HepG2 (cell line): ENCODE results near the gene SH3BP2. TPM values are rescaled to one million over a fixed set of nuclear protein-coding genes. Genes with fewer than 3 reads are reported as not detected.

ENCODE experiments used
- ATRX ChIP-seq: sonication (generic); formaldehyde crosslinking; IDR thresholded peaks from 2 replicates; pipeline ENCODE4 v1.4.0; 2020; ENCODE audit warnings: missing genetic modification reagents, borderline replicate concordance
- FOSL1 ChIP-seq: sonication (generic); formaldehyde crosslinking; IDR thresholded peaks from 2 replicates; pipeline ENCODE4 v1.9.0; 2021; ENCODE audit warnings: missing genetic modification reagents, borderline replicate concordance
- GATAD1 ChIP-seq: IDR thresholded peaks from 2 replicates; pipeline ENCODE4 v1.6.1; 2016; ENCODE audit warnings: missing genetic modification reagents, missing compliant biosample characterization
- GLI4 ChIP-seq: sonication (generic); formaldehyde crosslinking; IDR thresholded peaks from 2 replicates; pipeline ENCODE4 v1.5.1; 2020; ENCODE audit warnings: missing genetic modification reagents, mild to moderate bottlenecking, moderate library complexity, borderline replicate concordance
- GPN1 ChIP-seq: sonication (generic); formaldehyde crosslinking; IDR thresholded peaks from 2 replicates; pipeline ENCODE4 v1.5.1; 2020; ENCODE audit warnings: missing genetic modification reagents, borderline replicate concordance
- JUND ChIP-seq: sonication (generic); formaldehyde crosslinking; IDR thresholded peaks from 2 replicates; pipeline ENCODE4 v1.8.0; 2022; ENCODE audit warnings: mild to moderate bottlenecking, missing genetic modification reagents
- KAT2B ChIP-seq: fragments of 150-350 bp; IDR thresholded peaks from 2 replicates; pipeline ENCODE4 v1.6.1; 2014; ENCODE audit warnings: low read depth, low read length, borderline replicate concordance
- MEF2D ChIP-seq: sonication (generic); formaldehyde crosslinking; IDR thresholded peaks from 2 replicates; pipeline ENCODE4 v1.5.1; 2020; ENCODE audit warnings: mild to moderate bottlenecking, missing genetic modification reagents
- MXD4 ChIP-seq: IDR thresholded peaks from 2 replicates; pipeline ENCODE4 v1.6.1; 2016; ENCODE audit warnings: mild to moderate bottlenecking, missing biosample characterization, missing genetic modification reagents
- RFXAP ChIP-seq: sonication (generic); formaldehyde crosslinking; IDR thresholded peaks from 2 replicates; pipeline ENCODE4 v1.4.0; 2020; ENCODE audit warnings: missing genetic modification reagents, borderline replicate concordance
- SP1 ChIP-seq, 2 experiments: fragments of 450-650 bp in 1 of 2; sonication (generic) in 1 of 2; formaldehyde crosslinking in 1 of 2; IDR thresholded peaks; 2 replicates each; pipeline versions ENCODE4 v1.4.0 to v1.6.1; 2016 to 2020; ENCODE audit warnings: missing genetic modification reagents in 1 of 2
- STAG1 ChIP-seq: sonication (generic); formaldehyde crosslinking; IDR thresholded peaks from 2 replicates; pipeline ENCODE4 v1.4.0; 2020; ENCODE audit warnings: missing genetic modification reagents
- TSC22D2 ChIP-seq: sonication (generic); formaldehyde crosslinking; IDR thresholded peaks from 2 replicates; pipeline ENCODE4 v1.5.1; 2020; ENCODE audit warnings: missing genetic modification reagents, mild to moderate bottlenecking, borderline replicate concordance
- WIZ ChIP-seq: sonication (generic); formaldehyde crosslinking; IDR thresholded peaks from 2 replicates; pipeline ENCODE4 v1.5.1; 2020; ENCODE audit warnings: mild to moderate bottlenecking, missing genetic modification reagents
- ZFP82 ChIP-seq: sonication (generic); formaldehyde crosslinking; IDR thresholded peaks from 2 replicates; pipeline ENCODE4 v1.5.1; 2020; ENCODE audit warnings: mild to moderate bottlenecking, missing genetic modification reagents, borderline replicate concordance
- ZMYM3 ChIP-seq: sonication (generic); formaldehyde crosslinking; IDR thresholded peaks from 2 replicates; pipeline ENCODE4 v1.5.1; 2020; ENCODE audit warnings: mild to moderate bottlenecking, missing genetic modification reagents
- ZNF143 ChIP-seq: sonication (generic); formaldehyde crosslinking; IDR thresholded peaks from 2 replicates; pipeline ENCODE4 v1.4.0; 2020; ENCODE audit warnings: missing genetic modification reagents
- ZNF263 ChIP-seq: sonication (generic); formaldehyde crosslinking; IDR thresholded peaks from 2 replicates; pipeline ENCODE4 v1.4.0; 2020; ENCODE audit warnings: missing genetic modification reagents
- ZNF431 ChIP-seq: sonication (generic); formaldehyde crosslinking; IDR thresholded peaks from 2 replicates; pipeline ENCODE4 v1.9.0; 2022; ENCODE audit warnings: missing genetic modification reagents, low read depth, mild to moderate bottlenecking, borderline replicate concordance
- ZNF432 ChIP-seq: sonication (generic); formaldehyde crosslinking; IDR thresholded peaks from 2 replicates; pipeline ENCODE4 v1.5.0; 2020; ENCODE audit warnings: missing genetic modification reagents, mild to moderate bottlenecking, borderline replicate concordance
- ZNF451 ChIP-seq: sonication (generic); formaldehyde crosslinking; IDR thresholded peaks from 2 replicates; pipeline ENCODE4 v1.5.0; 2020; ENCODE audit warnings: mild to moderate bottlenecking, missing genetic modification reagents
- ZNF781 ChIP-seq: sonication (generic); formaldehyde crosslinking; IDR thresholded peaks from 2 replicates; pipeline ENCODE4 v1.5.1; 2020; ENCODE audit warnings: borderline replicate concordance, mild to moderate bottlenecking, missing genetic modification reagents; ENCODE audit errors: not compliant biosample characterization
- ZSCAN21 ChIP-seq: sonication (generic); formaldehyde crosslinking; IDR thresholded peaks from 2 replicates; pipeline ENCODE4 v1.8.0; 2022; ENCODE audit warnings: mild to moderate bottlenecking, missing genetic modification reagents, moderate library complexity, borderline replicate concordance
- ZSCAN29 ChIP-seq: sonication (generic); formaldehyde crosslinking; conservative IDR thresholded peaks from 2 replicates; pipeline ENCODE4 v1.4.0; 2020; ENCODE audit warnings: mild to moderate bottlenecking, missing genetic modification reagents
- polyA plus RNA-seq, 8 experiments: library from polyadenylated mRNA; depleted of rRNA in 3 of 8; stranded (reverse) in 7 of 8; unstranded in 1 of 8; fragments of >200 nt; fragmentation: Illumina TruSeq in 4 of 8; extraction: Trizol in 4 of 8; gene quantifications; 2 replicates each; pipeline versions ENCODE4 v1.2.1 to v1.2.3, GENCODE V29; 2011 to 2016; ENCODE audit warnings: low read depth in 4 of 8, missing spikeins in 1 of 8, mixed read lengths in 1 of 8; ENCODE audit not compliant: insufficient read depth in 1 of 8
- total RNA-seq, 5 experiments: library from RNA; depleted of rRNA; stranded (reverse); fragments of >200 nt; fragmentation: Illumina TruSeq; extraction: Trizol; gene quantifications; 2 replicates each; pipeline ENCODE4 v1.2.3, GENCODE V29; 2016; ENCODE audit warnings: low read depth in 1 of 5
- TF ChIP-seq, protein P1 (sequence below): sonication (generic); formaldehyde crosslinking; IDR thresholded peaks from 2 replicates; pipeline ENCODE4 v1.4.0; 2020; ENCODE audit warnings: missing genetic modification reagents
- TF ChIP-seq, protein P2 (sequence below): IDR thresholded peaks from 2 replicates; pipeline ENCODE4 v1.6.1; 2016; ENCODE audit warnings: missing genetic modification reagents, missing compliant biosample characterization
- TF ChIP-seq, protein P3 (sequence below): sonication (generic); formaldehyde crosslinking; IDR thresholded peaks from 2 replicates; pipeline ENCODE4 v1.5.1; 2020; ENCODE audit warnings: missing genetic modification reagents, mild to moderate bottlenecking, borderline replicate concordance

Gene SH3BP2
- total and polyA plus RNA-seq, 2 of the 13 experiments (the other 11 are each of a cell fraction or from before 2014, with no cell fraction given): 16.9 to 34.5 TPM

DNA sequence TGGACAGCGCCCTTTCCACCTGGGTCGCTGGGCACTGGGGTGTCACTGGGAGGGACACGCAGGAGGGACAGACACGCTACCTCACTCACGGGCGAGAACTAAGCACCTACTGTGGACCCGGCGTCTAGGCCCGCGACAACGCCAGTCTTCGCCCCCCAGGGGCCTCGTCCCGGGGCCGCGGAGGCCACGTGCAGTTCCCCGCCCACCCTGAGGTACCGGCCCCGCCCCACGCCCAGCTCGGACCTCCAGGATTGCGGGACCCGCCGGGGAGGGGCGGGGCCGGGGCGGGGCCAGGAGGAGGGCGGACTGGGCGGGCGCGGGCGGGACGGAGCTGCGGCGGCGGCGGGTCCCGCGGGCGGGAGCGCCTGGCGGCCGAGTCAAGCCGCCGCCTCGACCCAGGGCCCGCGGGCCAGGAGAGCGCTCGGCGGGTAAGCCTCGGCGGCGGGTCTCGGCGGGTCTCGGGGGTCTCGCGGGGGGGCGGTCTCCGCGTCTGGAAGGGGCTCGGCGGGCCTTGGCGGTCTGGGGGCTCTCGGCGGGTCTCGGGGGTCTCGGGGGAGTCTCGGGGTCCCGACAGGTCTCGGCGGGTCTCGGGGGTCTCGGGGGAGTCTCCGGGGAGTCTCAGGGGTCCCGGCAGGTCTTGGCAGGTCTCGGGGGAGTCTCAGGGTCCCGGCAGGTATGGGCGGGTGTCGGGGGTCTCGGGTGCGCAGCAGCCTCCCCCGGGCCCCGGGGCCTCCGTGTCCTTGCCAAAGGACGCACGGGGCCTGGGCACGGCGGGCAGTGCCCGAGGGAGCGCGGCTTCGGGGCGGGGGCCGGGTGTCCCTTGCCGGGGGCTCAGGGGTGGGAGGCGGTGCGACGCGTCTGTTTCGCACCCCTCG, at the start of gene SH3BP2 (continued):
- no peak for TF ChIP-seq STAG1 (CRISPR knock-in tag)
- TF ChIP-seq ZFP82: no peak; the same call in 1 of the 2 replicates
- TF ChIP-seq GPN1 (CRISPR knock-in tag): no peak
- no peak for TF ChIP-seq KAT2B
- no peak for TF ChIP-seq FOSL1 (CRISPR knock-in tag)
- TF ChIP-seq MEF2D (CRISPR knock-in tag): no peak
- peak; percentile 82; the same call in 1 of the 2 replicates for TF ChIP-seq ZNF431 (CRISPR knock-in tag)
- no peak for TF ChIP-seq ZNF143 (CRISPR knock-in tag)
- TF ChIP-seq RFXAP (CRISPR knock-in tag): 0 out of 2 replicates have a peak, but pooled peaks have one; percentile 23
- no peak for TF ChIP-seq ZSCAN29 (CRISPR knock-in tag)
- TF ChIP-seq WIZ (CRISPR knock-in tag): 0 out of 2 replicates have a peak, but pooled peaks have one; percentile 57
- TF ChIP-seq ZSCAN21 (CRISPR knock-in tag): peak; percentile 57; the same call in 1 of the 2 replicates
- TF ChIP-seq ZNF451 (CRISPR knock-in tag): peak; percentile 53; the same call in 1 of the 2 replicates
- peak; percentile 61; the same call in 1 of the 2 replicates for TF ChIP-seq TSC22D2
- TF ChIP-seq, protein P1, sequence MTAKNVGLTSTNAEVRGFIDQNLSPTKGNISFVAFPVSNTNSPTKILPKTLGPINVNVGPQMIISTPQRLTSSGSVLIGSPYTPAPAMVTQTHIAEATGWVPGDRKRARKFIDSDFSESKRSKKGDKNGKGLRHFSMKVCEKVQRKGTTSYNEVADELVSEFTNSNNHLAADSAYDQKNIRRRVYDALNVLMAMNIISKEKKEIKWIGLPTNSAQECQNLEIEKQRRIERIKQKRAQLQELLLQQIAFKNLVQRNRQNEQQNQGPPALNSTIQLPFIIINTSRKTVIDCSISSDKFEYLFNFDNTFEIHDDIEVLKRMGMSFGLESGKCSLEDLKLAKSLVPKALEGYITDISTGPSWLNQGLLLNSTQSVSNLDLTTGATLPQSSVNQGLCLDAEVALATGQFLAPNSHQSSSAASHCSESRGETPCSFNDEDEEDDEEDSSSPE (CRISPR knock-in tag): peak; percentile 90
- no peak for TF ChIP-seq SP1 (IDR thresholded peaks at IDR 0.05)
- TF ChIP-seq SP1 (CRISPR knock-in tag; IDR thresholded peaks at IDR 0.05): peak; percentile 83
- TF ChIP-seq ZNF432 (CRISPR knock-in tag): no peak
- 0 out of 2 replicates have a peak, but pooled peaks have one; percentile 18 for TF ChIP-seq JUND (CRISPR knock-in tag)
- peak; percentile 64; the same call in 1 of the 2 replicates for TF ChIP-seq MXD4 (CRISPR knock-in tag)
- no peak; the same call in 1 of the 2 replicates for TF ChIP-seq ZMYM3 (CRISPR knock-in tag)
- TF ChIP-seq GATAD1 (CRISPR knock-in tag): peak; percentile 55; the same call in 1 of the 2 replicates
- no peak for TF ChIP-seq ATRX (CRISPR knock-in tag)
- TF ChIP-seq, protein P2, sequence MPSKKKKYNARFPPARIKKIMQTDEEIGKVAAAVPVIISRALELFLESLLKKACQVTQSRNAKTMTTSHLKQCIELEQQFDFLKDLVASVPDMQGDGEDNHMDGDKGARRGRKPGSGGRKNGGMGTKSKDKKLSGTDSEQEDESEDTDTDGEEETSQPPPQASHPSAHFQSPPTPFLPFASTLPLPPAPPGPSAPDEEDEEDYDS: no peak
- peak; percentile 51; the same call in 1 of the 2 replicates for TF ChIP-seq ZNF263 (CRISPR knock-in tag)
- TF ChIP-seq ZNF781 (CRISPR knock-in tag): peak; percentile 83
- TF ChIP-seq, protein P3, sequence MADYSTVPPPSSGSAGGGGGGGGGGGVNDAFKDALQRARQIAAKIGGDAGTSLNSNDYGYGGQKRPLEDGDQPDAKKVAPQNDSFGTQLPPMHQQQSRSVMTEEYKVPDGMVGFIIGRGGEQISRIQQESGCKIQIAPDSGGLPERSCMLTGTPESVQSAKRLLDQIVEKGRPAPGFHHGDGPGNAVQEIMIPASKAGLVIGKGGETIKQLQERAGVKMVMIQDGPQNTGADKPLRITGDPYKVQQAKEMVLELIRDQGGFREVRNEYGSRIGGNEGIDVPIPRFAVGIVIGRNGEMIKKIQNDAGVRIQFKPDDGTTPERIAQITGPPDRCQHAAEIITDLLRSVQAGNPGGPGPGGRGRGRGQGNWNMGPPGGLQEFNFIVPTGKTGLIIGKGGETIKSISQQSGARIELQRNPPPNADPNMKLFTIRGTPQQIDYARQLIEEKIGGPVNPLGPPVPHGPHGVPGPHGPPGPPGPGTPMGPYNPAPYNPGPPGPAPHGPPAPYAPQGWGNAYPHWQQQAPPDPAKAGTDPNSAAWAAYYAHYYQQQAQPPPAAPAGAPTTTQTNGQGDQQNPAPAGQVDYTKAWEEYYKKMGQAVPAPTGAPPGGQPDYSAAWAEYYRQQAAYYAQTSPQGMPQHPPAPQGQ: no peak
- TF ChIP-seq GLI4 (CRISPR knock-in tag): no peak
